SU-DHL-6 (cell line): Measurements from ENCODE around the gene FOCAD.

Experiments used
- H2AFZ ChIP-seq: fragments of 200-600 bp; sonication (generic); 2 replicates; pipeline ENCODE4 v1.6.1; 2014; ENCODE audit warnings: low read depth, mild to moderate bottlenecking, moderate library complexity, mixed read lengths, antibody characterized with exemption, low read length; ENCODE audit not compliant: severe bottlenecking
- H3F3A ChIP-seq: fragments of 200-600 bp; shearing (Covaris generic); 2 replicates; pipeline ENCODE4 v1.6.0; 2016; ENCODE audit warnings: antibody characterized with exemption, mild to moderate bottlenecking; ENCODE audit not compliant: insufficient read depth
- H3K27ac ChIP-seq: fragments of 200-600 bp; sonication (generic); 2 replicates; pipeline ENCODE4 v1.5.1; 2016; ENCODE audit warnings: low read depth, mild to moderate bottlenecking, low read length, moderate library complexity, mixed read lengths
- H3K27me3 ChIP-seq: fragments of 200-600 bp; sonication (generic), shearing (Covaris generic); 2 replicates; pipeline ENCODE4 v1.6.0; 2014; ENCODE audit warnings: mild to moderate bottlenecking, low read length
- H3K36me3 ChIP-seq: fragments of 200-600 bp; sonication (generic); 2 replicates; pipeline ENCODE4 v1.6.1; 2014; ENCODE audit warnings: mild to moderate bottlenecking, low read length, mixed read lengths
- H3K4me2 ChIP-seq: fragments of 300-600, 200-600 bp; shearing (Covaris generic), sonication (generic); 2 replicates; pipeline ENCODE4 v1.6.0; 2014; ENCODE audit warnings: low read length, low read depth, mild to moderate bottlenecking; ENCODE audit not compliant: poor library complexity, severe bottlenecking
- H3K4me3 ChIP-seq: fragments of 200-600 bp; sonication (generic); 2 replicates; pipeline ENCODE4 v1.5.1; 2014; ENCODE audit warnings: antibody characterized with exemption, low read length, mild to moderate bottlenecking, mixed read lengths; ENCODE audit not compliant: insufficient read depth, poor library complexity, severe bottlenecking
- H3K79me2 ChIP-seq: fragments of 200-600 bp; sonication (generic); 2 replicates; pipeline ENCODE4 v1.6.1; 2014; ENCODE audit warnings: mild to moderate bottlenecking, low read length, moderate library complexity; ENCODE audit not compliant: insufficient read depth
- H3K9ac ChIP-seq: fragments of 200-600 bp; sonication (generic); 2 replicates; pipeline ENCODE4 v1.7.0; 2014; ENCODE audit warnings: mild to moderate bottlenecking, low read length
- H3K9me2 ChIP-seq: fragments of 200-600 bp; sonication (generic); replicated peaks from 2 replicates; pipeline ENCODE4 v1.6.1; 2014; ENCODE audit warnings: low read length; ENCODE audit not compliant: insufficient read depth
- H3K9me3 ChIP-seq: fragments of 200-600 bp; sonication (generic); 2 replicates; pipeline ENCODE4 v1.6.1; 2014; ENCODE audit warnings: low read length, mixed read lengths; ENCODE audit not compliant: insufficient read depth
- H4K20me1 ChIP-seq: fragments of 200-600 bp; sonication (generic); 2 replicates; pipeline ENCODE4 v1.6.1; 2014; ENCODE audit warnings: low read depth, mild to moderate bottlenecking, antibody characterized with exemption, low read length, moderate library complexity, mixed read lengths
- CTCF ChIP-seq: fragments of 200-600 bp; sonication (generic); IDR thresholded peaks from one replicate; pipeline ENCODE4 v1.5.1; 2017; ENCODE audit warnings: antibody characterized with exemption, mild to moderate bottlenecking, low read length, moderate library complexity; ENCODE audit not compliant: insufficient read depth, poor library complexity, severe bottlenecking
- EZH2phosphoT487 ChIP-seq: fragments of 200-600 bp; sonication (generic), shearing (Covaris generic); conservative IDR thresholded peaks from 2 replicates; pipeline ENCODE4 v1.6.1; 2018; ENCODE audit warnings: mild to moderate bottlenecking, antibody characterized with exemption, low read length, moderate library complexity, mixed read lengths

Gene FOCAD

DNA sequence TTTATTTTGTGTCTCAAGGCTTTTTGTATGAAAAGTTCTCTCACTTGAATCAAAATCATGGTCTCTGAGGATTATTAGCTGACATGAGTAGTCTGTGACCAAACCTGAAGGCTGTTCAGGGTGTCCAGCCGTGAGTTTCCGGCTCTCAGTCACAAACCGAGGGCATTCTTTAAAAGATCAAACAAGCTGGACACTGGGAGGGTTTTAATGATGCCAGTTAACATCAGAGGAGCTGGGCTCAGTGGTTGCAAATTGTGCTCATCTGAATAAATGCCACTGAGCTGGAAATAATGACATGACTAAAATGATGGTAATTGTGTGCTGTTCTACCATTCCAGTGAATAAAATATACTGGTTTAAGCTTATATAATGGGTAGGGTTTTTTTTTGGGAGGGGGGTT lies 153.1 kb downstream of the FOCAD start:
- Histone ChIP-seq H3K27ac (no peak overlapping the region), H3K79me2 (no peaks in the 10 kb centered on the region), H3K4me3 (no peak overlapping the region), H3K9me2 (no peaks in the 10 kb centered on the region), H4K20me1 (no peaks in the 10 kb centered on the region), H3K9ac (no peak overlapping the region), H3K36me3 (no peaks in the 10 kb centered on the region), H3K9me3 (no peaks in the 10 kb centered on the region), H2AFZ (no peak overlapping the region), H3K4me2 (no peak overlapping the region), H3F3A (no peaks in the 10 kb centered on the region), H3K27me3 (no peaks in the 10 kb centered on the region)
- TF ChIP-seq CTCF (no peak), EZH2phosphoT487 (no peak)

- no peak overlapping the region for H3K4me2 ChIP-seq
- no peaks in the 10 kb centered on the region for H3K36me3 ChIP-seq
- H3K9me2 ChIP-seq, result no peaks in the 10 kb centered on the region; the same call in 1 of the 2 replicates
- no peaks in the 10 kb centered on the region for H4K20me1 ChIP-seq
- H3K27ac ChIP-seq, result no peak overlapping the region
- H3K79me2 ChIP-seq, result no peaks in the 10 kb centered on the region
- H3K9ac ChIP-seq, result no peak overlapping the region
- H2AFZ ChIP-seq, result no peak overlapping the region
- H3K4me3 ChIP-seq, result no peak overlapping the region
- TF ChIP-seq EZH2phosphoT487 (no peak), CTCF (no peak)
- H3K9me3 ChIP-seq, result no peaks in the 10 kb centered on the region
- no peaks in the 10 kb centered on the region for H3F3A ChIP-seq
- H3K27me3 ChIP-seq, result no peaks in the 10 kb centered on the region
Measured at GRCh38 chr9:20838218-20838617, 154.2 kb downstream of the FOCAD start.

GRCh38 chr9:20844916-20845315 lies 160.9 kb downstream of the FOCAD start:
- H3F3A ChIP-seq, result no peaks in the 10 kb centered on the region
- H3K27ac ChIP-seq, result no peak overlapping the region
- H3K9me3 ChIP-seq, result no peaks in the 10 kb centered on the region
- no peaks in the 10 kb centered on the region for H3K79me2 ChIP-seq
- H4K20me1 ChIP-seq, result no peaks in the 10 kb centered on the region
- no peak for TF ChIP-seq CTCF
- no peak for TF ChIP-seq EZH2phosphoT487
- H2AFZ ChIP-seq, result no peak overlapping the region
- H3K9me2 ChIP-seq, result no peaks in the 10 kb centered on the region; the same call in 1 of the 2 replicates
- no peak overlapping the region for H3K4me3 ChIP-seq
- no peaks in the 10 kb centered on the region for H3K27me3 ChIP-seq
- no peaks in the 10 kb centered on the region for H3K36me3 ChIP-seq
- H3K9ac ChIP-seq, result no peak overlapping the region
- no peak overlapping the region for H3K4me2 ChIP-seq

- H4K20me1 ChIP-seq, result no peaks in the 10 kb centered on the region
- no peak overlapping the region for H2AFZ ChIP-seq
- no peak overlapping the region for H3K4me3 ChIP-seq
- no peak overlapping the region for H3K9ac ChIP-seq
- H3K36me3 ChIP-seq, result no peaks in the 10 kb centered on the region
- TF ChIP-seq CTCF (no peak), EZH2phosphoT487 (no peak)
- no peak overlapping the region for H3K27ac ChIP-seq
- no peaks in the 10 kb centered on the region for H3K9me3 ChIP-seq
- H3K27me3 ChIP-seq, result no peaks in the 10 kb centered on the region
- H3K4me2 ChIP-seq, result no peak overlapping the region
- no peaks in the 10 kb centered on the region for H3F3A ChIP-seq
- H3K79me2 ChIP-seq, result no peaks in the 10 kb centered on the region
- no peaks in the 10 kb centered on the region for H3K9me2 ChIP-seq
Measured at GRCh38 chr9:20848490-20848889, 164.4 kb downstream of the FOCAD start.
